IMR-90 (cell line): ENCODE data around the gene CALCOCO2. TPM values are rescaled to one million over a fixed set of nuclear protein-coding genes. Genes with fewer than 3 reads are reported as not detected.

ENCODE experiments used
- ATAC-seq: fragments of 200-7000 bp; cut with Tn5 transposase; 2 replicates; pipeline ENCODE4 v1.9.1; 2020; ENCODE audit warnings: low read depth, mild to moderate bottlenecking, moderate library complexity
- BruUV-seq: library from RNA; stranded (reverse); fragments of 400-500 nt; replicated peaks from 2 replicates; lab custom pipeline; 2021; lab: Mats Ljungman, UMichigan
- CTCF ChIA-PET: fragments of 300-600 bp; formaldehyde crosslinking; extraction: SDS; loops from one replicate; lab custom pipeline; 2021; ENCODE audit warnings: antibody characterized with exemption; lab: Yijun Ruan, JAX
- POLR2A ChIA-PET: fragments of 300-600 bp; sonication (Branson Sonifier 250); formaldehyde crosslinking; loops from one replicate; lab custom pipeline; 2022; ENCODE audit warnings: antibody characterized with exemption; ENCODE audit not compliant: unreplicated experiment; lab: Charles Lee
- DNase-seq: peaks from one replicate; pipeline ENCODE4 v3.0.0; 2013
- H2AFZ ChIP-seq: replicated peaks from 2 replicates; pipeline ENCODE3; 2013; ENCODE audit warnings: low read length, mild to moderate bottlenecking; ENCODE audit not compliant: poor library complexity
- H2AK5ac ChIP-seq: 2 replicates; pipeline ENCODE4 v1.6.1; 2013; ENCODE audit warnings: low read depth, low read length, inconsistent platforms
- H2AK9ac ChIP-seq: replicated peaks from 2 replicates; pipeline ENCODE3; 2013; ENCODE audit warnings: mild to moderate bottlenecking, low read depth, low read length, moderate library complexity; ENCODE audit not compliant: poor library complexity
- H2BK120ac ChIP-seq: 2 replicates; pipeline ENCODE4 v1.6.1; 2013; ENCODE audit warnings: low read depth, low read length, inconsistent platforms
- H2BK15ac ChIP-seq: 3 replicates; pipeline ENCODE4 v1.6.1; 2013; ENCODE audit warnings: low read depth, low read length, inconsistent platforms
- H2BK20ac ChIP-seq: 2 replicates; pipeline ENCODE4 v1.6.1; 2013; ENCODE audit warnings: low read depth, mild to moderate bottlenecking, inconsistent platforms, low read length, moderate library complexity
- H2BK5ac ChIP-seq: 2 replicates; pipeline ENCODE4 v1.6.1; 2013; ENCODE audit warnings: mild to moderate bottlenecking, low read depth, low read length, inconsistent platforms; ENCODE audit not compliant: poor library complexity, severe bottlenecking
- H3K14ac ChIP-seq: replicated peaks from 2 replicates; pipeline ENCODE4 v1.6.1; 2013; ENCODE audit warnings: low read depth, low read length, inconsistent platforms
- H3K18ac ChIP-seq: 2 replicates; pipeline ENCODE4 v1.6.1; 2013; ENCODE audit warnings: low read depth, low read length, control low read depth
- H3K23ac ChIP-seq: 2 replicates; pipeline ENCODE4 v1.6.1; 2013; ENCODE audit warnings: low read depth, low read length, inconsistent platforms
- H3K27ac ChIP-seq: 2 replicates; pipeline ENCODE4 v1.5.1; 2013; ENCODE audit warnings: mild to moderate bottlenecking, control low read depth, low read length; ENCODE audit not compliant: insufficient read depth
- H3K27me3 ChIP-seq: 2 replicates; pipeline ENCODE4 v1.6.1; 2013; ENCODE audit warnings: low read length; ENCODE audit not compliant: control insufficient read depth, insufficient read depth
- H3K36me3 ChIP-seq: 2 replicates; pipeline ENCODE4 v1.6.1; 2013; ENCODE audit warnings: low read length, mixed read lengths; ENCODE audit not compliant: control insufficient read depth, insufficient read depth
- H3K4ac ChIP-seq: 2 replicates; pipeline ENCODE4 v1.6.1; 2013; ENCODE audit warnings: low read depth, low read length, inconsistent platforms
- H3K4me1 ChIP-seq: 2 replicates; pipeline ENCODE4 v1.6.1; 2013; ENCODE audit warnings: low read length, mixed read lengths; ENCODE audit not compliant: control insufficient read depth, insufficient read depth
- H3K4me2 ChIP-seq: 2 replicates; pipeline ENCODE4 v1.6.1; 2013; ENCODE audit warnings: low read depth, mild to moderate bottlenecking, control low read depth, low read length, moderate library complexity
- H3K4me3 ChIP-seq: 2 replicates; pipeline ENCODE4 v1.5.1; 2013; ENCODE audit warnings: low read depth, mild to moderate bottlenecking, control low read depth, low read length, moderate library complexity; ENCODE audit not compliant: insufficient read depth
- H3K56ac ChIP-seq: 2 replicates; pipeline ENCODE4 v1.6.1; 2013; ENCODE audit warnings: low read length, inconsistent platforms; ENCODE audit not compliant: insufficient read depth; ENCODE audit errors: extremely low read depth
- H3K79me1 ChIP-seq, 2 experiments: 2 replicates each; pipeline ENCODE4 v1.6.1; 2013; ENCODE audit warnings: low read length in 2 of 2, inconsistent platforms in 1 of 2, low read depth in 1 of 2
- H3K9ac ChIP-seq: 2 replicates; pipeline ENCODE4 v1.6.1; 2013; ENCODE audit warnings: low read depth, low read length, control low read depth
- H3K9me1 ChIP-seq: 2 replicates; pipeline ENCODE4 v1.6.1; 2013; ENCODE audit warnings: low read length, inconsistent platforms; ENCODE audit not compliant: insufficient read depth
- H3K9me3 ChIP-seq: 2 replicates; pipeline ENCODE4 v1.6.1; 2013; ENCODE audit warnings: low read length; ENCODE audit not compliant: control insufficient read depth, insufficient read depth
- H4K20me1 ChIP-seq: 2 replicates; pipeline ENCODE4 v1.6.1; 2013; ENCODE audit warnings: low read length, inconsistent platforms; ENCODE audit not compliant: insufficient read depth
- H4K5ac ChIP-seq: 2 replicates; pipeline ENCODE4 v1.6.1; 2013; ENCODE audit warnings: mild to moderate bottlenecking, low read depth, low read length, control low read depth
- H4K8ac ChIP-seq, 2 experiments: 2 replicates each; pipeline ENCODE4 v1.6.1; 2013; ENCODE audit warnings: low read depth in 2 of 2, low read length in 2 of 2, control low read depth in 1 of 2, inconsistent platforms in 1 of 2
- H4K91ac ChIP-seq: 2 replicates; pipeline ENCODE4 v1.6.1; 2013; ENCODE audit warnings: low read depth, low read length, inconsistent platforms; ENCODE audit not compliant: insufficient read depth
- BHLHE40 ChIP-seq: fragments of 150-350 bp; IDR thresholded peaks from 2 replicates; pipeline ENCODE4 v1.6.1; 2016; ENCODE audit warnings: mild to moderate bottlenecking, low read depth, low read length
- CEBPB ChIP-seq: IDR thresholded peaks from 2 replicates; pipeline ENCODE4 v1.6.1; 2012; ENCODE audit warnings: low read depth, low read length, improper control_type of control experiment
- CHD1 ChIP-seq: IDR thresholded peaks from 2 replicates; pipeline ENCODE4 v1.6.1; 2012; ENCODE audit warnings: low read depth, low read length, improper control_type of control experiment
- CTCF ChIP-seq: conservative IDR thresholded peaks from 2 replicates; pipeline ENCODE4 v1.5.1; 2012; ENCODE audit warnings: mild to moderate bottlenecking, low read depth, low read length, improper control_type of control experiment
- ELK1 ChIP-seq: fragments of 150-350 bp; IDR thresholded peaks from 2 replicates; pipeline ENCODE4 v1.6.1; 2016; ENCODE audit warnings: low read depth, mild to moderate bottlenecking, low read length, moderate library complexity, borderline replicate concordance
- FOS ChIP-seq: fragments of 150-350 bp; IDR thresholded peaks from 2 replicates; pipeline ENCODE4 v1.6.1; 2016; ENCODE audit warnings: low read depth, low read length
- MAFK ChIP-seq: IDR thresholded peaks from 2 replicates; pipeline ENCODE4 v1.6.1; 2012; ENCODE audit warnings: low read depth, low read length, improper control_type of control experiment
- MAZ ChIP-seq: IDR thresholded peaks from 2 replicates; pipeline ENCODE4 v1.6.1; 2012; ENCODE audit warnings: low read depth, mild to moderate bottlenecking, low read length, improper control_type of control experiment, moderate library complexity, borderline replicate concordance
- MXI1 ChIP-seq: IDR thresholded peaks from 2 replicates; pipeline ENCODE4 v1.6.1; 2012; ENCODE audit warnings: low read depth, mild to moderate bottlenecking, low read length, moderate library complexity, borderline replicate concordance
- NFE2L2 ChIP-seq: fragments of 150-350 bp; IDR thresholded peaks from 2 replicates; pipeline ENCODE4 v1.6.1; 2016; ENCODE audit warnings: low read depth, mild to moderate bottlenecking, low read length
- POLR2A ChIP-seq: IDR thresholded peaks from 2 replicates; pipeline ENCODE4 v1.6.1; 2012; ENCODE audit warnings: mild to moderate bottlenecking, low read depth, low read length
- RAD21 ChIP-seq: IDR thresholded peaks from 2 replicates; pipeline ENCODE4 v1.6.1; 2012; ENCODE audit warnings: low read length, improper control_type of control experiment
- RCOR1 ChIP-seq: IDR thresholded peaks from 2 replicates; pipeline ENCODE4 v1.6.1; 2012; ENCODE audit warnings: mild to moderate bottlenecking, low read length, improper control_type of control experiment; ENCODE audit not compliant: insufficient replicate concordance
- RFX5 ChIP-seq: IDR thresholded peaks from 2 replicates; pipeline ENCODE4 v1.8.0; 2012; ENCODE audit warnings: low read depth, mild to moderate bottlenecking, low read length, moderate library complexity
- SMC3 ChIP-seq: fragments of 150-350 bp; IDR thresholded peaks from 2 replicates; pipeline ENCODE4 v1.6.1; 2016; ENCODE audit warnings: low read depth, mild to moderate bottlenecking, antibody characterized with exemption, low read length, moderate library complexity
- USF2 ChIP-seq: fragments of 150-350 bp; IDR thresholded peaks from 2 replicates; pipeline ENCODE4 v1.6.1; 2017; ENCODE audit warnings: mild to moderate bottlenecking, antibody characterized with exemption, low read length, low read depth
- WGBS, 2 experiments: methylation state at CpG; one replicate each; pipeline versions ENCODE4 v1.1.5 to v1.1.7; 2013; ENCODE audit warnings: missing lambda C conversion rate in 2 of 2; ENCODE audit not compliant: insufficient read length in 1 of 2; ENCODE audit errors: extremely low coverage in 2 of 2; 5-methylcytosine and 5-hydroxymethylcytosine counted together
- dilution Hi-C: fragments of 300-500 bp; cut with HindIII; formaldehyde crosslinking; loops from one replicate; pipeline ENCODE4 v1.14.3; 2018; ENCODE audit warnings: low sequenced_read_pairs; ENCODE audit not compliant: unreplicated experiment
- in situ Hi-C: fragments of 300-500 bp; cut with MboI; formaldehyde crosslinking; loops from 3 replicates; pipeline ENCODE4 v1.14.3; 2019; ENCODE audit warnings: low sequenced_read_pairs, inconsistent platforms, mixed read lengths
- intact Hi-C: fragments of 100-400 bp; cut with micrococcal nuclease; formaldehyde crosslinking; loops from 2 replicates; pipeline ENCODE4 v1.10.0; 2022
- polyA plus RNA-seq, 3 experiments: library from polyadenylated mRNA; depleted of rRNA; stranded (reverse); fragments of >200 nt; gene quantifications; 2 replicates each; pipeline ENCODE4 v1.2.3, GENCODE V29; 2012; ENCODE audit warnings: low replicate concordance in 1 of 3
- total RNA-seq: library from RNA; depleted of rRNA; stranded (reverse); fragments of >200 nt; gene quantifications from 2 replicates; pipeline ENCODE4 v1.2.3, GENCODE V29; 2012

CALCOCO2 gene
- total and polyA plus RNA-seq, 2 of the 4 experiments (the other 2 are of a cell fraction), result 35.9 to 53.4 TPM

- no peak overlapping the region for H2AFZ ChIP-seq
- ATAC-seq (no peak), DNase-seq (no peak)
- H4K20me1 ChIP-seq, result no peaks in the 10 kb centered on the region
- H2BK15ac ChIP-seq, result no peak overlapping the region
- ChIA-PET CTCF (interaction anchor here (0.6 kb wide), 1 partner anchor 26 kb away, joined by 5 read pairs; no protein-coding TSS in a partner anchor), POLR2A (no interaction called here)
- H3K9me1 ChIP-seq, result no peaks in the 10 kb centered on the region
- no peak overlapping the region for H3K4me2 ChIP-seq
- H3K9me3 ChIP-seq, result no peaks in the 10 kb centered on the region
- H3K4ac ChIP-seq, result no peak overlapping the region
- H2BK5ac ChIP-seq, result no peak overlapping the region
- no peak overlapping the region for H3K18ac ChIP-seq
- H3K23ac ChIP-seq, result no peak overlapping the region
- H3K79me1 ChIP-seq, result no peaks in the 10 kb centered on the region
- H3K4me3 ChIP-seq, result no peak overlapping the region
- intact Hi-C loops, result no loop called here
- H3K14ac ChIP-seq, result no peak overlapping the region
- H3K27me3 ChIP-seq, result no peaks in the 10 kb centered on the region
- no CpG with 5 or more reads among the region's 3 CpGs for WGBS, 2 experiments
- H4K5ac ChIP-seq, result no peak overlapping the region
- H2BK120ac ChIP-seq, result no peak overlapping the region
- dilution Hi-C loops, result no loop called here
- H2AK9ac ChIP-seq, result no peak overlapping the region
- H3K9ac ChIP-seq, result no peak overlapping the region
- H3K4me1 ChIP-seq, result no peaks in the 10 kb centered on the region
- BruUV-seq, result no TSS peak
- TF ChIP-seq SMC3 (no peak), POLR2A (no peak), MAFK (no peak), RAD21 (no peak), RFX5 (no peak), RCOR1 (no peak), FOS (no peak), CHD1 (no peak), ELK1 (no peak), BHLHE40 (no peak), CEBPB (no peak), CTCF (no peak), USF2 (no peak), NFE2L2 (no peak), MAZ (no peak), MXI1 (no peak)
- H3K56ac ChIP-seq, result no peak overlapping the region
- no peak overlapping the region for H2BK20ac ChIP-seq
- no peak overlapping the region for H4K8ac ChIP-seq
- in situ Hi-C loops, result no loop called here
- no peak overlapping the region for H3K27ac ChIP-seq
- H3K36me3 ChIP-seq, result peaks cover 35% of the 10 kb centered on the region
- H4K91ac ChIP-seq, result no peak overlapping the region
- H2AK5ac ChIP-seq, result no peak overlapping the region
Measured at GRCh38 chr17:48856122-48856821, 25.4 kb downstream of the CALCOCO2 start.
